UCSD-AML1 (cell line): ENCODE results near the gene LMAN1L.
A peak's percentile ranks its signal among the peaks of the same experiment; 100 is the strongest.

Experiments
- DNase-seq: peaks from one replicate; lab custom pipeline; 2025; ENCODE audit not compliant: unreplicated experiment; lab: John Stamatoyannopoulos, UW

Gene LMAN1L

GRCh38 chr15:74812533-74812932 is at the start of gene LMAN1L:
Gene LMAN1L, plus strand, starts transcription at chr15:74812835. Its CDS starts 20 bp downstream, at chr15:74812855.
- DNase-seq: no peak

GRCh38 chr15:74763416-74763815 is 49.2 kb upstream of the LMAN1L start:
- no peak for DNase-seq

GRCh38 chr15:74767167-74768098 is 45.2 kb upstream of the LMAN1L start:
- no peak for DNase-seq

GRCh38 chr15:74768099-74768770 is 44.4 kb upstream of the LMAN1L start:
- DNase-seq: no peak

GRCh38 chr15:74768771-74769342 is 43.8 kb upstream of the LMAN1L start:
- DNase-seq: peak; percentile 52

- no peak for DNase-seq
Measured at GRCh38 chr15:74769463-74770025, 43.1 kb upstream of the LMAN1L start.

GRCh38 chr15:74770211-74770903 is 42.3 kb upstream of the LMAN1L start:
- no peak for DNase-seq

- no peak for DNase-seq
Measured at GRCh38 chr15:74773329-74773728, 39.3 kb upstream of the LMAN1L start.

GRCh38 chr15:74773731-74774252 is 38.8 kb upstream of the LMAN1L start:
- DNase-seq: no peak

GRCh38 chr15:74775132-74775562 is 37.5 kb upstream of the LMAN1L start:
- peak; percentile 27 for DNase-seq

- DNase-seq: no peak
Measured at GRCh38 chr15:74775894-74776293, 36.7 kb upstream of the LMAN1L start.

GRCh38 chr15:74776821-74777768 is 35.5 kb upstream of the LMAN1L start:
- DNase-seq: peak; percentile 80

- no peak for DNase-seq
Measured at GRCh38 chr15:74777769-74778598, 34.7 kb upstream of the LMAN1L start.

GRCh38 chr15:74778599-74778970 is 34.0 kb upstream of the LMAN1L start:
- no peak for DNase-seq

GRCh38 chr15:74779162-74779648 is 33.4 kb upstream of the LMAN1L start:
- no peak for DNase-seq

GRCh38 chr15:74780523-74781430 is 31.9 kb upstream of the LMAN1L start:
- DNase-seq: no peak
